Common myeloid progenitor, CD34-positive (primary cell): ENCODE data around the gene HAO1.

Experiments
- CTCF ChIA-PET: fragments of 350-600 bp; sonication (Branson Sonifier 250); formaldehyde crosslinking; loops from one replicate; lab custom pipeline; 2021; ENCODE audit warnings: antibody characterized with exemption; lab: Charles Lee
- POLR2A ChIA-PET: fragments of 350-600 bp; sonication (Branson Sonifier 250); formaldehyde crosslinking; loops from one replicate; lab custom pipeline; 2021; ENCODE audit warnings: antibody characterized with exemption; lab: Charles Lee
- DNase-seq, 3 donors: peaks; one replicate each; pipeline versions ENCODE4 v3.0.0 to v3.0.0-alpha.2; 2013
- H3K27ac ChIP-seq, 2 experiments: 1 replicate in 1 of 2; 2 replicates in 1 of 2; pipeline ENCODE4 v1.7.0; 2013; ENCODE audit warnings: inconsistent platforms in 2 of 2, low read length in 2 of 2, mild to moderate bottlenecking in 2 of 2, low read depth in 1 of 2, moderate library complexity in 1 of 2; ENCODE audit not compliant: severe bottlenecking in 2 of 2, insufficient read depth in 1 of 2, poor library complexity in 1 of 2
- H3K27me3 ChIP-seq, 5 experiments: replicated peaks in 2 of 5; 1 replicate in 3 of 5; 2 replicates in 2 of 5; pipeline versions ENCODE4 v1.6.1 to v1.7.0; 2013; ENCODE audit warnings: low read length in 4 of 5, mild to moderate bottlenecking in 2 of 5, moderate library complexity in 2 of 5, inconsistent platforms in 1 of 5; ENCODE audit not compliant: insufficient read depth in 5 of 5, control insufficient read depth in 4 of 5
- H3K36me3 ChIP-seq, 4 experiments: 1 replicate in 2 of 4; 2 replicates in 2 of 4; pipeline versions ENCODE4 v1.6.1 to v1.7.0; 2013; ENCODE audit warnings: low read length in 3 of 4, control low read depth in 1 of 4, mild to moderate bottlenecking in 1 of 4; ENCODE audit not compliant: control insufficient read depth in 4 of 4, insufficient read depth in 4 of 4
- H3K4me1 ChIP-seq, 4 experiments: 1 replicate in 3 of 4; 2 replicates in 1 of 4; pipeline versions ENCODE4 v1.6.1 to v1.7.1; 2013; ENCODE audit warnings: low read length in 3 of 4, mild to moderate bottlenecking in 3 of 4, control low read depth in 1 of 4, inconsistent platforms in 1 of 4, moderate library complexity in 1 of 4; ENCODE audit not compliant: control insufficient read depth in 4 of 4, insufficient read depth in 4 of 4; ENCODE audit errors: control extremely low read depth in 1 of 4
- H3K4me3 ChIP-seq, 7 experiments: 1 replicate in 4 of 7; 2 replicates in 3 of 7; pipeline versions ENCODE4 v1.5.1 to v1.7.0; 2013; ENCODE audit warnings: mild to moderate bottlenecking in 7 of 7, low read length in 6 of 7, moderate library complexity in 6 of 7, inconsistent platforms in 2 of 7, low read depth in 2 of 7, control low read depth in 1 of 7; ENCODE audit not compliant: insufficient read depth in 4 of 7, control insufficient read depth in 1 of 7; ENCODE audit errors: extremely low read depth in 1 of 7
- H3K9me3 ChIP-seq, 5 experiments: 1 replicate in 4 of 5; 2 replicates in 1 of 5; pipeline versions ENCODE4 v1.6.1 to v1.7.1; 2013; ENCODE audit warnings: low read length in 4 of 5, mild to moderate bottlenecking in 2 of 5, inconsistent platforms in 1 of 5, low read depth in 1 of 5, moderate library complexity in 1 of 5; ENCODE audit not compliant: control insufficient read depth in 4 of 5, insufficient read depth in 2 of 5; ENCODE audit errors: control extremely low read depth in 1 of 5
- WGBS: methylation state at CpG from one replicate; pipeline ENCODE4 v1.1.5; 2013; ENCODE audit not compliant: insufficient coverage; 5-methylcytosine and 5-hydroxymethylcytosine counted together

The HAO1 gene

DNA sequence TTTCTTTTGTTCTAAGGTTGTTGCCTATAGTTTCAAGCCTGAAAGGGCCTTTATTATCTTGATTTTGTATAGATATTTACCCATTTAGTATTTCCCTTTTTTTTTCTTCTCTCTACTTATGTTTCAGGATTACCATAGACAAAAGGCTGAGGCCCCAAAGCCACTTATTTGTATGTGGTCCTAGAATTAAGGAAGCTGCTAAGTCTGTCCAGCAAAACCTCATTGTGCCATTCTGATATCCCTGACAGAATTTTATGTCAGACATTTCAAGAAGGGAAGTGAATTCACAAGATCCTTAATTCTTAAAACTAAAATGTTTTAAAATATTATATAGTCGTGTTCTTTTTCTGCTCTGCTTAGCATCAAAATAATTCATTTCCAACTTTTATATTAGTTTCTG is 6.9 kb downstream of the HAO1 start:
- Histone ChIP-seq H3K4me3 (no peak overlapping the region), H3K4me1 (peaks cover 0 to 12% (median 4%) of the 10 kb centered on the region in 4 experiments), H3K27me3 (no peaks in the 10 kb centered on the region), H3K27ac (no peak overlapping the region), H3K9me3 (no peaks in the 10 kb centered on the region), H3K36me3 (no peaks in the 10 kb centered on the region)
- peak in 2 of 3 donors; percentile 26 to 29 for DNase-seq
- CTCF ChIA-PET = interaction anchor here (6.7 kb wide), 1 partner anchor 787 kb away, joined by 106 read pairs; no protein-coding TSS in a partner anchor
- POLR2A ChIA-PET = no interaction called here
- WGBS = no CpG with 5 or more reads among the region's 1 CpG

DNA sequence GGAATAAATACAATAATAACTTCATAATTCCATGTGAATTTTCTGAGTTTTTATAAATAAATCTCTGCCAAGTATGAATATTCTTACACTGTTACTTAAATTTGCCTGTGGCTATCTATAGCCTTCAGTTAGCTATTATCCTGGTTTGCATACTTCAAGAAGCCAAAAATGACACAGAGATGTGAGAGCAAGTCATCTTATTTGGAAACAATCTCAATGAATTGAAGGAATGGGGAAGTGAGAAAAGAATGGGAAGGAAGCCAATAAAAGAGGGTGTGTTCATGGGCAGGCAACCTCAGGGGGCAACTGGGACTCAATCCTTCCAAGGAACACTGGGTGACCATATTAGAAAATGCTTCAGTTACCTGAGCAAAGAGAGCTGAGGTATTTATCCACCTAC is 9.9 kb downstream of the HAO1 start:
- H3K9me3 ChIP-seq = no peaks in the 10 kb centered on the region
- ChIA-PET POLR2A (no interaction called here), CTCF (interaction anchor here (1.6 to 2.0 kb wide), 2 partner anchors 50 to 791 kb away, joined by 4 to 5 read pairs; no protein-coding TSS in a partner anchor)
- no peak overlapping the region for H3K27ac ChIP-seq
- H3K36me3 ChIP-seq = no peaks in the 10 kb centered on the region
- DNase-seq = peak in 2 of 3 donors; percentile 36 to 43
- H3K4me3 ChIP-seq = no peak overlapping the region
- H3K27me3 ChIP-seq = no peaks in the 10 kb centered on the region
- peaks cover 0 to 16% (median 7%) of the 10 kb centered on the region in 4 experiments for H3K4me1 ChIP-seq

GRCh38 chr20:7926767-7927166 is 13.5 kb downstream of the HAO1 start:
- CTCF ChIA-PET = interaction anchor here (0.6 to 3.6 kb wide), 6 partner anchors 9 to 1091 kb away, joined by 3 to 20 read pairs (median 4); no protein-coding TSS in a partner anchor
- H3K4me3 ChIP-seq = peak overlapping the region in 1 of 7 experiments; percentile 43
- H3K36me3 ChIP-seq = no peaks in the 10 kb centered on the region
- peaks cover 0 to 5% (median 0%) of the 10 kb centered on the region in 5 experiments for H3K9me3 ChIP-seq
- POLR2A ChIA-PET = no interaction called here
- WGBS = no CpG with 5 or more reads among the region's 1 CpG
- H3K27me3 ChIP-seq = no peaks in the 10 kb centered on the region
- H3K27ac ChIP-seq = no peak overlapping the region
- peak; percentile 34 to 63 (median 60) for DNase-seq
- peaks cover 0 to 13% (median 3%) of the 10 kb centered on the region in 4 experiments for H3K4me1 ChIP-seq

- H3K4me3 ChIP-seq = peak overlapping the region in 1 of 7 experiments; percentile 43
- ChIA-PET POLR2A (no interaction called here), CTCF (interaction anchor here (0.7 to 3.6 kb wide), 5 partner anchors 9 to 1091 kb away, joined by 3 to 20 read pairs (median 4); no protein-coding TSS in a partner anchor)
- no peaks in the 10 kb centered on the region for H3K36me3 ChIP-seq
- peaks cover 0 to 9% (median 0%) of the 10 kb centered on the region in 5 experiments for H3K9me3 ChIP-seq
- no peak overlapping the region for H3K27ac ChIP-seq
- peaks cover 0 to 13% (median 3%) of the 10 kb centered on the region in 4 experiments for H3K4me1 ChIP-seq
- no peak for DNase-seq
- no peaks in the 10 kb centered on the region for H3K27me3 ChIP-seq
- WGBS = no CpG with 5 or more reads among the region's 3 CpGs
Measured at GRCh38 chr20:7926323-7926722, 13.9 kb downstream of the HAO1 start.

DNA sequence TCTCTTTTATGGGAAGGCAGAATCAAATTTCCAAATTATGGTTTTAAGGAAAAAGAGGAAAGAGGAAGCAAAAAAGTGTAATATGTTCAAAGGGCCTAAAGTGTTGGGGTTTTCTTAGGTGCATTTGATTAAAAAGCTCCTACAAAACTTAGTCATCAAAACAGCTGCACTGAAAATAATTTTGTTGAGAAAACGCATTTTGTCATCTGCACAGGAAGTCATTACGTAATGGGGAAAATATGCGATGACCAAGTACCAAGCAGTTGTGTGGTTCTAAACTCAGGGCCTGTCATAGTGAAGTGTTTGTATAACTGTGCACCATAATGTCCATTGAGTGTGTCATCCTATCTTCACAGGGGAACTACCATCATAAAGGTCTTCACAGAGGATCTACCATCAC is 15.6 kb downstream of the HAO1 start:
- H3K4me3 ChIP-seq = no peak overlapping the region
- ChIA-PET CTCF (interaction anchor here (0.6 to 3.6 kb wide), 3 partner anchors 11 to 811 kb away, joined by 3 to 20 read pairs (median 4); no protein-coding TSS in a partner anchor), POLR2A (no interaction called here)
- H3K27me3 ChIP-seq = no peaks in the 10 kb centered on the region
- H3K4me1 ChIP-seq = peaks cover 0 to 11% (median 3%) of the 10 kb centered on the region in 4 experiments
- no peaks in the 10 kb centered on the region for H3K36me3 ChIP-seq
- peaks cover 0 to 9% (median 0%) of the 10 kb centered on the region in 5 experiments for H3K9me3 ChIP-seq
- WGBS = 29% methylated on average over 3 of the region's 3 CpGs
- DNase-seq = peak in 2 of 3 donors; percentile 79
- no peak overlapping the region for H3K27ac ChIP-seq

GRCh38 chr20:7916648-7917047 is 23.6 kb downstream of the HAO1 start:
- ChIA-PET POLR2A (no interaction called here), CTCF (no interaction called here)
- Histone ChIP-seq H3K4me3 (no peak overlapping the region), H3K27me3 (peaks cover 0 to 2% (median 0%) of the 10 kb centered on the region in 5 experiments), H3K36me3 (no peaks in the 10 kb centered on the region), H3K27ac (no peak overlapping the region), H3K4me1 (no peaks in the 10 kb centered on the region), H3K9me3 (peaks cover 0 to 3% (median 0%) of the 10 kb centered on the region in 5 experiments)
- 100% methylated on average over 1 of the region's 1 CpG for WGBS
- no peak for DNase-seq

DNA sequence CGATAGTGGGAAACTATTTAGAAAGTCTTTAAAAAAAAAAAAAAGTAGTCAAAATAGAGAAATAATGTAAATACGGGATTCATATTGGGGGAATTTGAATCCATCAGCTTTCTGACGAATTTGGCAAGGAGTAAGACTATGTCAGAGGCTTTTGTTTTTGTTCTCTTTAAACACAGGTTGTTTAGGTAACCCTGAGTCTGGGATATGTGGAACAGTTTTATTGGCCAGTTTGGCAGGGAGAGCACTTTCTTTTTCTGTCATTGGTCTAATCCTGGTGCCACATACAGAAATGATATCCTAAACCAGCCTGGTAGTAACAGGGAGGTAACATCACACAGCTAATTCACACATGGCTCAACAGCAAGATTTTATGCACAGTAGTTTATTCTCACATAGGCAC is 27.7 kb downstream of the HAO1 start:
- 100% methylated on average over 2 of the region's 3 CpGs for WGBS
- no peaks in the 10 kb centered on the region for H3K27me3 ChIP-seq

More for the DNA sequence above, 27.7 kb downstream of the HAO1 start:
- ChIA-PET CTCF (interaction anchor here (1.5 kb wide), 1 partner anchor 10 kb away, joined by 3 read pairs; no protein-coding TSS in a partner anchor), POLR2A (no interaction called here)
- Histone ChIP-seq H3K4me3 (no peak overlapping the region), H3K4me1 (no peaks in the 10 kb centered on the region), H3K27ac (no peak overlapping the region), H3K36me3 (no peaks in the 10 kb centered on the region), H3K9me3 (no peaks in the 10 kb centered on the region)
- DNase-seq = no peak
